SH-SY5Y (cell line): Measurements from ENCODE around the gene NOL4L.

Experiments
- GATA2 ChIP-seq: IDR thresholded peaks from 2 replicates; pipeline ENCODE4 v1.6.1; 2011; ENCODE audit warnings: mild to moderate bottlenecking, low read depth, low read length
- GATA3 ChIP-seq: IDR thresholded peaks from 2 replicates; pipeline ENCODE4 v1.6.1; 2011; ENCODE audit warnings: low read depth, mild to moderate bottlenecking, low read length, moderate library complexity

GRCh38 chr20:32574296-32575226 is 10.6 kb downstream of the NOL4L start:
- TF ChIP-seq GATA2, result no peak
- no peak for TF ChIP-seq GATA3
